AG20443 (cell line): ENCODE measurements around the gene NUDT9.
"Not testable (repeated sequence)": the region's sequence is repeated elsewhere in the genome, so short reads cannot be mapped to it uniquely, and the experiment has no call there.

Source experiments
- DNase-seq: peaks from one replicate; pipeline ENCODE4 v3.0.0; 2012; ENCODE audit warnings: low spot score, mixed read lengths

NUDT9 gene

GRCh38 chr4:87409420-87409939 lies 12.9 kb upstream of the NUDT9 start:
- no peak for DNase-seq

DNA sequence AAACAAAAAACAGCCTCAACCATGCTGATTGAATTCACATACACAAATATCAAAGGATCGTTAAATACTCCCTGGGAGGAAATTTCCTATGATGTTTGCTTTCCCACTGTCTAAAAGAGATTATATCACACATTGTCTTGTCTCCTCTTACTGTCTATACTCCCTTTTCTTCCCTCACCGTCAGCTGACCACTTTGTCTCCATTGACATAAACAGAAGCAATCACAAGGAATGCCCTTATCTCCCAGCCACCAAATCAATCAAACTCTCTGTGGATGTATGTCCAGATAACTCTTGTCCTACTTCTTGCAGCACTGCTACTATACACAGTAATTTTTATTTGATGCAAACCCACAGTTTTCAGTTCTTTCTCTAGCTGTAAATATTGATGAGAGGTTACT lies 12.2 kb upstream of the NUDT9 start:
- DNase-seq: no peak

- no peak for DNase-seq
Measured at GRCh38 chr4:87410679-87411078, 11.7 kb upstream of the NUDT9 start.

- DNase-seq: no peak
Measured at GRCh38 chr4:87414816-87415215, 7.6 kb upstream of the NUDT9 start.

DNA sequence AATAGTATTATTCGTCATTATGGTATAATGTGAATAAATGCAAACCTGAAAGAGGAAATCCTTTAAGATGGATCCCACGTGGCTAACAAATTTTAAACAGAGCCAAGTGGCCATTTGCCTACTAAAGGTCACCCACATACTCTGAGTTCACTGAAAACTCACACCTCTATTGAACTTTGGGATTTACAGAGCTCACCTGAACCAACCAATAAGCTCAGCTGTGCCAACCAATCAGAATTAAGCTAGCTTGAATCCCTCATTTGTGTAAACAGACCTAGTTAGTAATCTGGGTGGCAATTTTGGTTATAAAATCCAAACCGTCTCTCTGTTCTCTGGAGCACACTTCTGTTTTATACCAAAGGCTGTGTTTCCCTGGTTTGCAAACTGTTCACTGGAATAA lies 5.4 kb upstream of the NUDT9 start:
- DNase-seq: no peak

DNA sequence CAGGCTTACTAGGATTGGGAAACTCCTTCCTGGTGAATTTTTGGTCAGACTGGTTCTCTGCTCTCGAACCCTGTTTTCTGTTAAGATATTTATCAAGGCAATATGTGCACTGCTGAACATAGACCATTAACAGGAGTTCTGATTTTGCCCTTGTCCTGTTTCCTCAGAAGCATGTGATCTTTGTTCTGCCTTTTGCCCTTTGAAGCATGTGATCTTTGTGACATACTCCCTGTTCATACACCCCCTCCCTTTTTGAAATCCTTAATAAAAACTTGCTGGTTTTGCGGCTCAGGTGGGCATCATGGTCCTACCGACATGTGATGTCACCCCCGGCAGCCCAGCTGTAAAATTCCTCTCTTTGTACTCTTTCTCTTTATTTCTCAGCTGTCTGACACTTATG lies 4.0 kb upstream of the NUDT9 start:
- DNase-seq: not testable (repeated sequence)

GRCh38 chr4:87419578-87420249 lies 2.7 kb upstream of the NUDT9 start:
- DNase-seq: no peak

DNA sequence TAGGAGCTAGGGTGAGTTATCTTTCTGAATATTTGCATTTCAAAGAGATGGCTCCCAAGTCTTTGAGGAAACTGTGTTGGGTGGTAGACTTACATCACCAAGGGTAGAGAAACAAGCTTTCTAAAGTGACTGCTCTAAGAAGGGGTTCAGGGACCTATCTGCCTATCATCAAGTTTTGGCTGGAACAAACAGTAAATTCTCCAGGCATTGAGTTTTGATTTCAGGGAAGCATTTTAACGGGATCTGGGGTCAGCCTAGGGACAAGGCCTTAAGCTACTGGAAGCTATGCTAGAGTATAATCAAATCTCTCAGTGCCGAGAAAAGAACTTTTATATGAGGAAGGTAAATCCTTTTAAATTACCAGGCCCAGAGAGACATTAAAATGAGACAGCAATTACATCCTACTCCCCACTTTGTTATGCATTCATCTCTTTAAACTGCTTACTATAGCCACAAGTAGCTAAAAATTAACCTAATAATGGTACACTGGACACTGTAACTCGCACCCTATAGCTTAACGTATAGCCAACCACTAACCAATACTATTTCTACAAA lies 2.0 kb upstream of the NUDT9 start:
- no peak for DNase-seq

GRCh38 chr4:87423317-87424098 lies 1.1 kb downstream of the NUDT9 start:
- peak; percentile 13 for DNase-seq

- peak; percentile 12 for DNase-seq
Measured at GRCh38 chr4:87424099-87424543, 1.7 kb downstream of the NUDT9 start.

DNA sequence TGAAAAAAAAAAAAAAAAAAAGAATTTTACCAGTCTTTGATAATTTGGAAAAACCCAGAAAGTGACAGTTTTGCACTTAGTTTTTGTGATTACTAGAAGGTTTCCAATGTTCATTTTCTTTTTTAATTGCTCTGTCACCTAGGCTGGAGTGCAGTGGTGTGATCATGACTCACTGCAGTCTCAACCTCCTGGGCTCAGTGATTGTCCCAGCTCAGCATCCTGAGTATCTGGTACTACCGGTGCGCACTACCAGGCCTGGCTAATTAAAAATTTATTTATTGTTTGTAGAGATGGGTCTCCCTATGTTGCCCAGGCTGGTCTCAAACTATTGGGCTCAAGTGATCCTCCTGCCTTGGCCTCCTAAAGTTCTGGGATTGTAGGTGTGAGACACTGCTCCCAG lies 3.3 kb downstream of the NUDT9 start:
- no peak for DNase-seq

GRCh38 chr4:87426865-87427517 lies 4.6 kb downstream of the NUDT9 start:
- no peak for DNase-seq

DNA sequence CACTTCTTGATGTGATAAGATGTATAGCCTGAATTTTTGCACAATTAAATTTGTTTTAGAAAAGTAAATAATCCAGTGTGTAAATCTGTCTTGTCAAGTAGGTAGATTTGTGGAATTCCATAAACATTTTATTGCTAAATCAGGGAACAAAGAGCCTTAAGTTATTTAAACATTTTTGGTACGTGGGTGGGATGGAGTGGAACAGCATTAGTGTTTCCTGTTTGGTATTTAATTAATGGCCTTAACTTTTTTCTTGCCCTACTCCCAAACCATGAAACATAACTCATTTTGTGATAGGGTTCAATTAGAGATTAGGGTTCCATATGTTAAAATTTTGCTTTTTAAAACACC lies 5.1 kb downstream of the NUDT9 start:
- no peak for DNase-seq

DNA sequence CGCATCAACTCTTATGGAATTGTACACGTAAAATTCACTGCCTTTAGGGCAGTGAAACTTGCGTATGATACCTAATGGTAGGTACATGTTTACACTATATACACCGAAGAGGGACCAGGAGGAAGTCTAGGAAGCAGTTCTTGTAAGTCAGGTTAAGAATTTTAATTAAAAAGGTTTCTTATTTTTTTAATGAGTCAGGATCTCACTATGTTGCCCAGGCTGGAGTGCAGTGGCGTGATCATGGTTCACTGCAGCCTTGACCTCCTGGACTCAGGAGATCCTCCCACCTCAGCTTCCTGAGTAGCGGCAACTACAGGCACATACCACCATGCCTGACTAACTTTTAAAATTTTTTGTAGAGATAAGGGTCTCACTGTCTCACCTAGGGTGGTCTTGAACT lies 6.6 kb downstream of the NUDT9 start:
- DNase-seq: no peak

- DNase-seq: no peak
Measured at GRCh38 chr4:87430038-87430437, 7.7 kb downstream of the NUDT9 start.

DNA sequence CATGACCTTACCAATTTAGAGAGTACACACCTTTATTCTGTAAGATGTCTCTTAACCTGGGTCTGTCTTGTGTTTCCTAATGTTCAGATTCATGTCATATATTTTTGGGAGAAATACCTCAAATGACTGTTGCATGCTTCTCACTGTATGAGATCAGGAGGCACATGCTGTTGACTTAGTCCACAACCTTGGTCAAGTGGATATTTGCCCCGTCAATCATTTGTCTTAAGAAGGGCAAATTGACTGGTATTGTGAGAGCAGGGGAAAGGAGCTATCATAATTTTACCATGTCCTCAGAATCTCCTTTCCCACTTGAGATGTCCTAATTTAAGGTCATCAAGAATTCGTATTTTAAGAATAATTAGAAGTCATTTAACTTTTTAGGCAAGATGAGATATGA lies 11.0 kb downstream of the NUDT9 start:
- no peak for DNase-seq

DNA sequence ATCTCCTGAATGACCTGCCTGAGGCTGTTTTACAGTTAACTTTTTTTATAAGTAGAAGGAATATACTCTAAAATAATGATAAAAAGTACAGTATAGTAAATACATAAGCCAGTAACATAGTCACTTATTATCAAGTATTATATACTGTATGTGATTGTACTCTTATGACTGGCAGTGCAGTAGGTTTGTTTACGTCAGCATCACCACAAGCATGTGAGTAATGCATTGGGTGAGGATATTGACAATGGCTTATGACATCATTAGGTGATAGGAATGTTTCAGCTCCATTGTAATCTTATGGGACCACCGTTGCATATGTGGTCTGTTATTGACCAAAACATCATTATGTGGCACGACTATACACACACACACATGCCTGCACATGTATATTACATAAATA lies 20.5 kb downstream of the NUDT9 start:
- no peak for DNase-seq

DNA sequence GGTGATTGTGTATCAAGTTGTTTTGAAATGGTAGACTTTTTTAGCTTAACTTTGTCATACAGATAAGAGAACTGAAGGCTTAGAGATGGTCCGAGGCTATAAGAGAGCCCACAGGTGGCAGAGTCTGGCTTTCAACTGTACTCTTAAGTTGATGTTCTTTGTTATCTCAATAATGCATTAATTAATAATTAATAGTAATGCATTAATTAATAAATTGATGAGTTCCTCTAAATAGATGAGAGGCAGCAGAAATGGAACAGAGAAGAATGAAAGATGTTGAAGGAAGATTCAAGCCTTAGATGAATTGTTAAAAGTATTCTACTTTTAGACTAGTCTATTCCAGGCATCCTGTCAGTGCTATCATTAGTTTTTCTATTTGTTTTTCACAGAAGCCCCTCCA lies 22.4 kb downstream of the NUDT9 start:
- no peak for DNase-seq

- DNase-seq: no peak
Measured at GRCh38 chr4:87445964-87446363, 23.6 kb downstream of the NUDT9 start.

DNA sequence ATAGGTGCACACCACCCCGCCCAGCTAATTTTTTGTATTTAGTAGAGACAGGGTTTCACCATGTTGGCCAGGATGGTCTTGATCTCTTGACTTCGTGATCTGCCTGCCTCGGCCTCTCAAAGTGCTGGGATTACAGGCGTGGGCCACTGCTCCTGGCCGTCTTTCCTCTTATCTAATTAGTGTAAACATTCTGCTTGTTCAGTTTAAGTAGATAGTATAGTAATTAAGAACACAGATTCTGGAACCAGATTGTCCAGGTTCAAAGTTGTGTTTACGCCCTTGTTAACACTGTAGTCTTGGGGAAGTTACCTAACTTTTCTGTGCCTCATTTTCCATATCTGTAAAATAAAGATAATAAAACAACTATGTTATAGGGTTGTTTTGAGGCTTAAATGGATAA lies 24.0 kb downstream of the NUDT9 start:
- not testable (repeated sequence) for DNase-seq

GRCh38 chr4:87451537-87451936 lies 29.2 kb downstream of the NUDT9 start:
- no peak for DNase-seq

DNA sequence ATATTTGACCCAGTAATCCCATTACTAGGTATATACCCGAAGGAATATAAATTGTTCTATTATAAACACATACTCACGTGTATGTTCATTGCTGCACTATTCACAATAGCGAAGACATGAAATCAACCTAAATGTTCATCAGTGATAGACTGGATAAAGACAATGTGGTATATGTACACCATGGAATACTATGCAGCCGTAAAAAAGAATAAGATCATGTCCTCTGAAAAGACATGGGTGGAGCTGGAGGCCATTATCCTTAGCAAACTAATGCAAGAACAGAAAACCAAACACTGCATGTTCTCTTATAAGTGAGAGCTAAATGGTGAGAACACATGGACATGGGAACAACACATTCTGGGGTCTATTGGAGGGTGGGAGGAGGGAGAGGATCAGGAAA lies 36.5 kb downstream of the NUDT9 start:
- no peak for DNase-seq

DNA sequence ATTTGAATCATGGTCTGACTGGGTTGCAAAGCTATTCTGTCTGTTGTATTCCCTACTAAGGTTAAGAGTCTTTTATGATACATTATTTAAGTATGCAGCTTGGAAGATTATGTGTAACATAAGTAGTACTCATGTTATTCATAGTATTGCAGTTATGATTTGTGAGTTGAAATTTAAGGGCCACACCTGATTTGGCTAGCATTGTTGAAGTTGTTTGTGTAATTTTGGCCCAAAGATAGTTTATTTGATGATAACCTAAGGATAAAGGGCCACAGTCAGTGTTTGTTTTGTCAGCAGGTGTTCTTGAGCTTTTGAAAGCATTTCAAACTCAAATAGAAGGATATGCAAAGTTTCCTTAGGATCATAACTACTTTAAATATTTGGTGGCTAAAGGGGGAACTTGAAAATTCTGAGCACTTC lies 38.9 kb downstream of the NUDT9 start:
- no peak for DNase-seq
